A549 (cell line): ENCODE results near the gene PCOLCE2. TPM values are rescaled to one million over a fixed set of nuclear protein-coding genes. Genes with fewer than 3 reads are reported as not detected.

Experiments
- ATAC-seq, 2 experiments: fragments of 200-7000 bp in 1 of 2; fragments of >200 bp in 1 of 2; cut with Nextera tagmentation in 1 of 2; cut with Tn5 transposase in 1 of 2; 3 replicates each; pipeline versions ENCODE4 v1.8.0 to v1.9.1; 2018 to 2020; ENCODE audit warnings: mild to moderate bottlenecking in 1 of 2, moderate library complexity in 1 of 2
- CTCF ChIA-PET: fragments of 300-600 bp; sonication (Branson Sonifier 250); formaldehyde crosslinking; extraction: SDS; loops from one replicate; lab custom pipeline; 2021; ENCODE audit warnings: antibody characterized with exemption, inconsistent platforms; lab: Yijun Ruan, JAX
- POLR2A ChIA-PET: fragments of 350-600 bp; formaldehyde crosslinking; extraction: SDS; loops from one replicate; lab custom pipeline; 2021; ENCODE audit warnings: antibody characterized with exemption, inconsistent platforms; lab: Yijun Ruan, JAX
- DNase-seq, 2 experiments: peaks; one replicate each; pipeline versions ENCODE4 v3.0.0 to v3.0.0-alpha.2; 2011 to 2016; ENCODE audit warnings: low read depth in 1 of 2, low spot score in 1 of 2
- FAIRE-seq: peaks from 2 replicates; lab custom pipeline; 2011; peaks lifted over from hg19 to GRCh38; lab: Jason Lieb, UNC
- H3K27ac ChIP-seq, 2 experiments: fragments of >200 bp; sonication (Bioruptor Twin); formaldehyde crosslinking; 3 replicates each; pipeline ENCODE4 v1.5.1; 2016 to 2017
- H3K4me1 ChIP-seq: fragments of >200 bp; sonication (Bioruptor Twin); formaldehyde crosslinking; 3 replicates; pipeline ENCODE4 v1.6.1; 2016
- H3K4me2 ChIP-seq: fragments of >200 bp; sonication (Bioruptor Twin); formaldehyde crosslinking; 3 replicates; pipeline ENCODE4 v1.6.1; 2016
- H3K4me3 ChIP-seq: fragments of >200 bp; sonication (Bioruptor Twin); formaldehyde crosslinking; 3 replicates; pipeline ENCODE4 v1.5.1; 2016
- H3K9me3 ChIP-seq: fragments of >200 bp; sonication (Bioruptor Twin); formaldehyde crosslinking; 3 replicates; pipeline ENCODE4 v1.6.1; 2016
- CBX2 ChIP-seq: fragments of 200-600 bp; sonication (generic); IDR thresholded peaks from 2 replicates; pipeline ENCODE4 v1.6.1; 2016; ENCODE audit warnings: low read depth, mild to moderate bottlenecking, borderline replicate concordance
- CBX8 ChIP-seq: fragments of 200-600 bp; sonication (generic); IDR thresholded peaks from 2 replicates; pipeline ENCODE4 v1.6.1; 2016
- FOXS1 ChIP-seq: fragments of 250-450 bp; sonication (Bioruptor Pico); IDR thresholded peaks from 2 replicates; pipeline ENCODE4 v1.5.0; 2020; ENCODE audit warnings: mild to moderate bottlenecking, moderate library complexity
- HDAC2 ChIP-seq: fragments of 200-600 bp; sonication (generic); IDR thresholded peaks from 2 replicates; pipeline ENCODE4 v1.6.1; 2016
- HOXB13 ChIP-seq: fragments of 250-450 bp; sonication (Bioruptor Pico); IDR thresholded peaks from 2 replicates; pipeline ENCODE4 v1.5.0; 2020; ENCODE audit warnings: low read depth, mild to moderate bottlenecking, moderate library complexity
- JUNB ChIP-seq: fragments of >200 bp; sonication (Bioruptor Twin); formaldehyde crosslinking; IDR thresholded peaks from 2 replicates; pipeline ENCODE4 v1.6.1; 2016
- KDM5A ChIP-seq: fragments of 200-600 bp; sonication (generic); IDR thresholded peaks from 2 replicates; pipeline ENCODE4 v1.6.1; 2016; ENCODE audit warnings: antibody characterized with exemption, mild to moderate bottlenecking
- NR3C1 ChIP-seq: fragments of >200 bp; sonication (Bioruptor Twin); formaldehyde crosslinking; IDR thresholded peaks from 3 replicates; pipeline ENCODE4 v1.6.1; 2017
- PHF8 ChIP-seq: fragments of 200-600 bp; sonication (generic); IDR thresholded peaks from 2 replicates; pipeline ENCODE4 v1.6.1; 2016; ENCODE audit warnings: low read depth, mild to moderate bottlenecking, antibody characterized with exemption, moderate library complexity, borderline replicate concordance
- POLR2A ChIP-seq: IDR thresholded peaks from 2 replicates; pipeline ENCODE4 v1.6.1; 2012; ENCODE audit warnings: mild to moderate bottlenecking, low read length
- RNF2 ChIP-seq: fragments of 200-600 bp; sonication (generic); IDR thresholded peaks from 2 replicates; pipeline ENCODE4 v1.6.1; 2016; ENCODE audit warnings: low read depth, mild to moderate bottlenecking, antibody characterized with exemption, moderate library complexity, borderline replicate concordance
- ZNF302 ChIP-seq: fragments of 250-450 bp; sonication (Bioruptor Pico); IDR thresholded peaks from 2 replicates; pipeline ENCODE4 v1.9.0; 2021; ENCODE audit warnings: inconsistent platforms, mild to moderate bottlenecking, moderate library complexity
- WGBS: methylation state at CpG from one replicate; pipeline ENCODE4 v1.1.6; 2017; ENCODE audit errors: missing lambda C conversion rate; 5-methylcytosine and 5-hydroxymethylcytosine counted together
- polyA plus RNA-seq, 4 experiments: library from polyadenylated mRNA; depleted of rRNA in 3 of 4; stranded (reverse); fragments of >200 nt; fragmentation: RNase III in 1 of 4; extraction: RNeasy Plus Mini Kit Qiagen cat#74134 plus additional on column Dnase treatment in 1 of 4; gene quantifications; 2 replicates in 3 of 4; 3 replicates in 1 of 4; pipeline ENCODE4 v1.2.3, GENCODE V29; 2011 to 2017
- TF ChIP-seq, protein P1 (sequence below): fragments of 250-450 bp; sonication (Bioruptor Pico); IDR thresholded peaks from 2 replicates; pipeline ENCODE4 v1.5.0; 2021; ENCODE audit warnings: mild to moderate bottlenecking, moderate library complexity, borderline replicate concordance
- TF ChIP-seq, protein P2 (sequence below): fragments of 450-650 bp; IDR thresholded peaks from 2 replicates; pipeline ENCODE4 v1.6.1; 2014; ENCODE audit warnings: antibody characterized with exemption
- TF ChIP-seq, protein P3 (sequence below): fragments of >200 bp; sonication (Bioruptor Twin); formaldehyde crosslinking; IDR thresholded peaks from 3 replicates; pipeline ENCODE4 v1.6.1; 2016

Gene PCOLCE2
- polyA plus RNA-seq, 2 of the 4 experiments (the other 2 are of a cell fraction), result 41.0 to 43.9 TPM

DNA sequence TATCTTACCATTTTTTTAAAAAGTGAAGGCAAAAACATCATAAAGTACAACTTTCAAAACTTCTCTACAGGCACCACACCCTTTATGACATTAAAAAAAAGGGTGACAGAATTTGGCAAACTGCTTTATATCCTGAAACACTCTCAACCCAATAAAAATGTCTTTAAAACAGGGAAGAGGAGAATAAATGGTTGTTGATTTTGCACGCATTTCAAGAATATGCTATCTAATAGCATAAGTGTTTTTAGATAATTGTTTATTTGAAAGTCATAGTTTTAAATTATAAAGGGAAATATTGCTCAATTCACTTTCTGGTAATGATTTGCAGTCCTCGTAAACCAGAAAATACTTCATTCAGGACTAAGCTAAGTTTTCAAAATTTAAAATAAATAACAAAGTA, 1.7 kb upstream of the PCOLCE2 start:
- no peaks in the 10 kb centered on the region for H3K9me3 ChIP-seq
- H3K4me1 ChIP-seq, result peaks cover 15% of the 10 kb centered on the region
- no peak for FAIRE-seq
- ATAC-seq, result no peak
- ChIA-PET CTCF (interaction anchor here (3.3 kb wide), 1 partner anchor 62 kb away, joined by 12 read pairs; no protein-coding TSS in a partner anchor), POLR2A (no interaction called here)
- no peak overlapping the region for H3K4me2 ChIP-seq
- TF ChIP-seq, protein P1, sequence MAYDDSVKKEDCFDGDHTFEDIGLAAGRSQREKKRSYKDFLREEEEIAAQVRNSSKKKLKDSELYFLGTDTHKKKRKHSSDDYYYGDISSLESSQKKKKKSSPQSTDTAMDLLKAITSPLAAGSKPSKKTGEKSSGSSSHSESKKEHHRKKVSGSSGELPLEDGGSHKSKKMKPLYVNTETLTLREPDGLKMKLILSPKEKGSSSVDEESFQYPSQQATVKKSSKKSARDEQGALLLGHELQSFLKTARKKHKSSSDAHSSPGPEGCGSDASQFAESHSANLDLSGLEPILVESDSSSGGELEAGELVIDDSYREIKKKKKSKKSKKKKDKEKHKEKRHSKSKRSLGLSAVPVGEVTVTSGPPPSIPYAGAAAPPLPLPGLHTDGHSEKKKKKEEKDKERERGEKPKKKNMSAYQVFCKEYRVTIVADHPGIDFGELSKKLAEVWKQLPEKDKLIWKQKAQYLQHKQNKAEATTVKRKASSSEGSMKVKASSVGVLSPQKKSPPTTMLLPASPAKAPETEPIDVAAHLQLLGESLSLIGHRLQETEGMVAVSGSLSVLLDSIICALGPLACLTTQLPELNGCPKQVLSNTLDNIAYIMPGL (CRISPR knock-in tag), result no peak
- TF ChIP-seq HOXB13 (CRISPR knock-in tag) (no peak), ZNF302 (CRISPR knock-in tag) (no peak), HDAC2 (no peak), CBX2 (no peak)
- TF ChIP-seq, protein P2, sequence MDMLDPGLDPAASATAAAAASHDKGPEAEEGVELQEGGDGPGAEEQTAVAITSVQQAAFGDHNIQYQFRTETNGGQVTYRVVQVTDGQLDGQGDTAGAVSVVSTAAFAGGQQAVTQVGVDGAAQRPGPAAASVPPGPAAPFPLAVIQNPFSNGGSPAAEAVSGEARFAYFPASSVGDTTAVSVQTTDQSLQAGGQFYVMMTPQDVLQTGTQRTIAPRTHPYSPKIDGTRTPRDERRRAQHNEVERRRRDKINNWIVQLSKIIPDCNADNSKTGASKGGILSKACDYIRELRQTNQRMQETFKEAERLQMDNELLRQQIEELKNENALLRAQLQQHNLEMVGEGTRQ, result no peak
- no peak overlapping the region for H3K27ac ChIP-seq
- DNase-seq, result no peak
- H3K4me3 ChIP-seq, result no peak overlapping the region
- 89% methylated on average over 2 of the region's 2 CpGs for WGBS

DNA sequence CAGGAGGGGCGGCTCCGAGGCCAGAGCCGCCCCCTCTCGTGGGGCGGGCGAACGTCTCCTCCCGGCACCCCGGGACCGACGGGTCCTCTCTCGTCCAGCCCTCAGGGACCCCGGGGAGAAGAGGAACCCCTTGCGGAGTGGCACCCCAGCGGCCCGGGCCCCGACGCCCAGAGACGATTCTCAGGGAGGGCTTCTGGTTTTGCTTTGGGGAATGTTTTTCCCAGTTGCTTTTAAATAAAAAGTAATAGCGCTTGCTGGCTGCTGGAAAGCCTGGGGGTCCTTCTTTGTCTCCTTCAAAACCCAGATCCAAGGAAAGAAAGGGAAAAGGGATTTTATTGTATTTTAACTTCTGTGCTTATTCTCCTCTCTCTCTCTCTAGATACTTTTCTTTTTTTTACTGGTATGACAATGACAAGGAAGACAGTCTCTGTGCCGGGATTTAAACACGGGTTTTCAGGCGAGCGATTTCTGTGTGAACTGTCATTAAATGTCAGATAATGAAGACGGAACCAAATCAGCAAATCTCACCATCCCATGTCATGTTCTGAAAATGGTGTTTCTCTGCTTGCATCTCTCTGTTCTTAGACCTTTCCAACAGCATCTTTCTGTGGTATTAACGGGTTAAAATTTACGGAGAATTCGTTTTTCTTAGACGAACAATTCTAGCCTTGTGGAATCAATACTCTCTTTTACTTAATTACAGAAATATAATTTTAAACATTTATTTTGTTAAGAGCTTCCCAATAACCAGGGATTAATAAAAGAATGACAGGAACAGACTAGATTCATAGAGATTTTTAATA, 530 bp upstream of the PCOLCE2 start:
- peak overlapping the region; percentile 83 to 89 for H3K27ac ChIP-seq
- CTCF ChIA-PET, result interaction anchor here (1.1 to 3.3 kb wide), 5 partner anchors 12 to 94 kb away, joined by 3 to 12 read pairs (median 6); no protein-coding TSS in a partner anchor
- H3K4me1 ChIP-seq, result peaks cover 15% of the 10 kb centered on the region
- no peak for ATAC-seq
- peak overlapping the region; percentile 75 for H3K4me3 ChIP-seq
- no peak for FAIRE-seq
- no peak for TF ChIP-seq JUNB
- no peak for TF ChIP-seq CBX8
- TF ChIP-seq NR3C1, result no peak
- no peak for DNase-seq
- H3K9me3 ChIP-seq, result no peaks in the 10 kb centered on the region
- peak overlapping the region; percentile 79 for H3K4me2 ChIP-seq
- WGBS, result 32% methylated on average over 29 of the region's 29 CpGs
- POLR2A ChIA-PET, result interaction anchor here (1.9 kb wide), 2 partner anchors 60 to 112 kb away, joined by 8 read pairs; partner anchors contain the start of gene U2SURP

DNA sequence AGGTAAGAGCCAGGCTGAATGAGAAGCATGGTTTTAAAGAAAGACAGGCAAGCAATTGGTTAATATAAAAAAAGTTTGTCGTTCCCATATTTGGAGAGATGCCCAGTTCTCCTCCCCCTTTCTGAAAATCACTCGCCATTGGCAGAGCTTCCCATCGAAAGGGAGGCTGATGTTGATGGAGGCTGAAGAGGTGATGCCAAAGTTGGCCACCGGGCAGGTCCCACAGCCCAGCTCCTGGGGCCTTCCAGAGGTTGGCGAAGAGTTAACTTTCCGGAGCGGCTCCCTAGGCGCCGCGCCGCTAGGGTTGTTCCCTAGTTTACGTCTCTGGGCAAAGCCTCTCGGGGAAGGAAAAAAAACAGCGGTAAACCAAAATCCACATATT, 793 bp downstream of the PCOLCE2 start:
- Histone ChIP-seq H3K4me1 (peaks cover 15% of the 10 kb centered on the region), H3K4me3 (peak overlapping the region; percentile 75), H3K9me3 (no peaks in the 10 kb centered on the region), H3K27ac (peak overlapping the region; percentile 83 to 89), H3K4me2 (peak overlapping the region; percentile 79)
- DNase-seq, result peak; percentile 90 to 93
- ATAC-seq, result peak; percentile 86 to 90
- TF ChIP-seq KDM5A (no peak), PHF8 (0 out of 2 replicates have a peak, but pooled peaks have one; percentile 57), RNF2 (0 out of 2 replicates have a peak, but pooled peaks have one; percentile 39), POLR2A (peak; percentile 59), FOXS1 (CRISPR knock-in tag) (0 out of 2 replicates have a peak, but pooled peaks have one; percentile 11)
- TF ChIP-seq, protein P3, sequence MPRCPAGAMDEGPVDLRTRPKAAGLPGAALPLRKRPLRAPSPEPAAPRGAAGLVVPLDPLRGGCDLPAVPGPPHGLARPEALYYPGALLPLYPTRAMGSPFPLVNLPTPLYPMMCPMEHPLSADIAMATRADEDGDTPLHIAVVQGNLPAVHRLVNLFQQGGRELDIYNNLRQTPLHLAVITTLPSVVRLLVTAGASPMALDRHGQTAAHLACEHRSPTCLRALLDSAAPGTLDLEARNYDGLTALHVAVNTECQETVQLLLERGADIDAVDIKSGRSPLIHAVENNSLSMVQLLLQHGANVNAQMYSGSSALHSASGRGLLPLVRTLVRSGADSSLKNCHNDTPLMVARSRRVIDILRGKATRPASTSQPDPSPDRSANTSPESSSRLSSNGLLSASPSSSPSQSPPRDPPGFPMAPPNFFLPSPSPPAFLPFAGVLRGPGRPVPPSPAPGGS, result peak; percentile 21; the same call in 1 of the 3 replicates
- ChIA-PET CTCF (interaction anchor here (0.7 to 2.6 kb wide), 7 partner anchors 13 to 94 kb away, joined by 3 to 7 read pairs (median 6); no protein-coding TSS in a partner anchor), POLR2A (interaction anchor here (0.9 to 1.9 kb wide), 9 partner anchors 15 to 301 kb away, joined by 3 to 9 read pairs (median 4); partner anchors contain the start of gene U2SURP)
- WGBS, result 2% methylated on average over 14 of the region's 14 CpGs
- FAIRE-seq, result no peak
